ENCODE measurements around the gene IGDCC3. TPM values are rescaled to one million over a fixed set of nuclear protein-coding genes. Genes with fewer than 3 reads are reported as not detected.
A peak's percentile ranks its signal among the peaks of the same experiment; 100 is the strongest.

Gene IGDCC3
- total RNA-seq, 1 donor from 2014 or later = not detected

- intact Hi-C loops (cut with DNase I) = no loop called here
- TF ChIP-seq CTCF (IDR thresholded peaks at IDR 0.05) = no peak
- Histone ChIP-seq H3K9me3 (no peaks in the 10 kb centered on the region), H3K27me3 (ENCODE audit: low read depth) (no peaks in the 10 kb centered on the region), H3K4me1 (no peaks in the 10 kb centered on the region), H3K4me3 (no peak overlapping the region), H3K27ac (no peak overlapping the region), H3K36me3 (no peaks in the 10 kb centered on the region)
- no peak for DNase-seq
- ATAC-seq = no peak
These were observed 44.5 kb downstream of the IGDCC3 start for GRCh38 chr15:65333148-65333820.

GRCh38 chr15:65332391-65333147 lies 45.2 kb downstream of the IGDCC3 start:
- intact Hi-C loops (cut with DNase I) = no loop called here
- Histone ChIP-seq H3K9me3 (no peaks in the 10 kb centered on the region), H3K27me3 (ENCODE audit: low read depth) (no peaks in the 10 kb centered on the region), H3K4me3 (no peak overlapping the region), H3K4me1 (no peaks in the 10 kb centered on the region), H3K36me3 (no peaks in the 10 kb centered on the region), H3K27ac (no peak overlapping the region)
- ATAC-seq (no peak), DNase-seq (no peak)
- no peak for TF ChIP-seq CTCF (IDR thresholded peaks at IDR 0.05)

GRCh38 chr15:65331811-65332210 lies 46.0 kb downstream of the IGDCC3 start:
- Histone ChIP-seq H3K36me3 (no peaks in the 10 kb centered on the region), H3K27ac (no peak overlapping the region), H3K27me3 (ENCODE audit: low read depth) (no peaks in the 10 kb centered on the region), H3K9me3 (no peaks in the 10 kb centered on the region), H3K4me1 (no peaks in the 10 kb centered on the region), H3K4me3 (no peak overlapping the region)
- intact Hi-C loops (cut with DNase I) = no loop called here
- no peak for DNase-seq
- ATAC-seq = no peak
- TF ChIP-seq CTCF (IDR thresholded peaks at IDR 0.05) = no peak

GRCh38 chr15:65330934-65331645 lies 46.7 kb downstream of the IGDCC3 start:
- Histone ChIP-seq H3K27me3 (ENCODE audit: low read depth) (no peaks in the 10 kb centered on the region), H3K4me1 (peaks cover 3% of the 10 kb centered on the region), H3K9me3 (no peaks in the 10 kb centered on the region), H3K27ac (no peak overlapping the region), H3K36me3 (no peaks in the 10 kb centered on the region), H3K4me3 (no peak overlapping the region)
- TF ChIP-seq CTCF (IDR thresholded peaks at IDR 0.05) = no peak
- ATAC-seq = no peak
- DNase-seq = peak; percentile 15
- intact Hi-C loops (cut with DNase I) = no loop called here

GRCh38 chr15:65329984-65330735 lies 47.6 kb downstream of the IGDCC3 start:
- Histone ChIP-seq H3K9me3 (no peaks in the 10 kb centered on the region), H3K4me3 (no peak overlapping the region), H3K4me1 (peaks cover 5% of the 10 kb centered on the region), H3K36me3 (no peaks in the 10 kb centered on the region), H3K27me3 (ENCODE audit: low read depth) (no peaks in the 10 kb centered on the region), H3K27ac (no peak overlapping the region)
- intact Hi-C loops (cut with DNase I) = no loop called here
- DNase-seq = peak; percentile 24
- ATAC-seq = no peak
- TF ChIP-seq CTCF (IDR thresholded peaks at IDR 0.05) = no peak

Measured in lower lobe of right lung (tissue), 2 donors.